Measurements from ENCODE around the gene CERS6. TPM values are rescaled to one million over a fixed set of nuclear protein-coding genes. Genes with fewer than 3 reads are reported as not detected.

CERS6 gene
- total and polyA plus RNA-seq, 10 donors, result 2.5 to 22.3 (median 12.8) TPM

DNA sequence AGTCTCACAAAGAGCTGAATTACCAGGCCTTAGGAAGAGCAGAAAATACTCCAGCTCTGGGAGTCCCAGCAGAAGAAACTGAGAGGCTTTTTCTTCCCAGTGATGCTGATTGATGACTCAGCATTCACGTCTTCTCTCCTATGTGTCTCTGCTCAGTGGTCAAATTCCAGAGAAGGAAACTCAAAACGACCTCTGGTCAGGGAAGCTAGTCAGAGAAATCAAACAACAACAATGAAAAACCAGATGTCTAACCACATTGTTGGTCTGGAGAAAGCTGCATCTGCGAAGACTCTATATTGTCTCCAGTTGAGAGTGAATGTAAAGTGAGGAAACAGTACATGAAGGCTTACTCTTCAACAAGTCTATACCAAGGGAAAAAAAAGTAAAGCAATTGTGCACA is 28.6 kb upstream of the CERS6 start:
- intact Hi-C loops (cut with DNase I; ENCODE audit: low total_unique reads), result no loop called here
- Histone ChIP-seq H3K4me3 (no peak overlapping the region), H3K27ac (no peak overlapping the region), H3K9me3 (peaks cover 0 to 6% (median 0%) of the 10 kb centered on the region in 8 donors), H3K36me3 (no peaks in the 10 kb centered on the region), H3K4me1 (peaks cover 0 to 6% (median 0%) of the 10 kb centered on the region in 6 donors), H3K27me3 (replicated peaks in 1 of 7) (no peaks in the 10 kb centered on the region)
- DNase-seq, result no peak
- WGBS, 5 donors, result 36 to 49% (median 43%) methylated on average over 3 of the region's 3 CpGs
- TF ChIP-seq POLR2AphosphoS5 (IDR thresholded peaks at IDR 0.05) (no peak), POLR2A (IDR thresholded peaks at IDR 0.05) (no peak)

DNA sequence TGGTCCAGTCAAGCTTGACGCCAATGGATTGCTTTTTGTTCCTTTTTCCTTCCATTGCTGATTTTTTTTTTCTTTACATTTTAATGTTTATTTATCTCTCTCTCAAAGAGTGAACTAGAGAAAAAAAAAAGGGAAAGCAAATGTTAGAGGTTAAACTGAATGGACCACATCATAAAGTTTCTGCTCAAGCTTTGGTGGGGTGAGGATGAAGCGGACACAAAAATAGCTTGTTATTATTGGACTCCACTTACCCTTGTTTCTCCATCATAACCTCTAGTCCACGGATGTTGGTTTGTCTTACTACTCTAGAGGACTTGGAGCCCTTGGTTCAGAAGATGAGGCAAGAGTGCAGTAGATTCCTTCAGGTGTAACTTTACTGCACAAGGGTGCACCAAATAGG is 27.6 kb upstream of the CERS6 start:
- Histone ChIP-seq H3K27ac (no peak overlapping the region), H3K36me3 (no peaks in the 10 kb centered on the region), H3K9me3 (peaks cover 0 to 5% (median 0%) of the 10 kb centered on the region in 8 donors), H3K4me3 (no peak overlapping the region), H3K4me1 (peaks cover 0 to 13% (median 0%) of the 10 kb centered on the region in 6 donors), H3K27me3 (replicated peaks in 1 of 7) (no peaks in the 10 kb centered on the region)
- no peak for DNase-seq
- WGBS, 5 donors, result 91 to 95% (median 93%) methylated on average over 3 of the region's 3 CpGs
- no peak for TF ChIP-seq POLR2A (IDR thresholded peaks at IDR 0.05)
- TF ChIP-seq CTCF (IDR thresholded peaks at IDR 0.05 in 8 of 11, conservative IDR thresholded peaks at IDR 0.05 in 3 of 11), result no peak
- no peak for TF ChIP-seq POLR2AphosphoS5 (IDR thresholded peaks at IDR 0.05)
- intact Hi-C loops (cut with DNase I; ENCODE audit: low total_unique reads), result no loop called here

DNA sequence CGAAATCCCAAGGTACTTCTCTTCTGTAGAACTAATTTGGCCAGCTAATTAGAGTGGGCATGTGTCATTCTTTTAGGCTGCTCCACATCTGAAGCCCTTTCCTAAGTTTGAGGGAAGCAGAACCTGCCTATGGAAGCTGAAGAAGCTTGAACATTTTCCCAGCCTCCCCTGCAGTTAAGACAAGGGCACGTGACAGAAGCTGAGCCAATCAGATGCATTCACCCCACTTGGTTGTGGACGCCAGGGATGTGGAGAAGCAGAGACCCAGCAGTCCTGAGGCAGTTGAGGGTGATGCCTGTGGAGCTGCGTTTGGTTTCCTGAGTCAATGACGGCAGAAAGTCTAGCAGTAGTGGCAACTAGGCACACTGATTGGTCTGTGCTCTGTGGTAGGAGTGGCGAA is 26.1 kb upstream of the CERS6 start:
- H3K4me3 ChIP-seq, result no peak overlapping the region
- WGBS, 5 donors, result 85 to 89% (median 87%) methylated on average over 6 of the region's 6 CpGs
- no peak for TF ChIP-seq POLR2AphosphoS5 (IDR thresholded peaks at IDR 0.05)
- no peak for TF ChIP-seq POLR2A (IDR thresholded peaks at IDR 0.05)
- TF ChIP-seq CTCF (IDR thresholded peaks at IDR 0.05 in 8 of 11, conservative IDR thresholded peaks at IDR 0.05 in 3 of 11), result no peak
- no peak for DNase-seq
- no peaks in the 10 kb centered on the region for H3K27me3 ChIP-seq (replicated peaks in 1 of 7)
- no peaks in the 10 kb centered on the region for H3K36me3 ChIP-seq
- intact Hi-C loops (cut with DNase I; ENCODE audit: low total_unique reads), result no loop called here
- no peaks in the 10 kb centered on the region for H3K9me3 ChIP-seq
- H3K27ac ChIP-seq, result no peak overlapping the region
- peaks cover 0 to 15% (median 0%) of the 10 kb centered on the region in 6 donors for H3K4me1 ChIP-seq

GRCh38 chr2:168430431-168430830 is 25.6 kb upstream of the CERS6 start:
- Histone ChIP-seq H3K4me1 (peaks cover 0 to 15% (median 0%) of the 10 kb centered on the region in 6 donors), H3K27ac (no peak overlapping the region), H3K36me3 (no peaks in the 10 kb centered on the region), H3K4me3 (no peak overlapping the region), H3K9me3 (no peaks in the 10 kb centered on the region), H3K27me3 (replicated peaks in 1 of 7) (no peaks in the 10 kb centered on the region)
- TF ChIP-seq CTCF (IDR thresholded peaks at IDR 0.05 in 8 of 11, conservative IDR thresholded peaks at IDR 0.05 in 3 of 11) (no peak), POLR2AphosphoS5 (IDR thresholded peaks at IDR 0.05) (no peak), POLR2A (IDR thresholded peaks at IDR 0.05) (no peak)
- no peak for DNase-seq
- intact Hi-C loops (cut with DNase I; ENCODE audit: low total_unique reads), result no loop called here
- 55 to 81% (median 57%) methylated on average over 3 of the region's 3 CpGs for WGBS, 5 donors

Measured in spleen (tissue), 11 donors.